Thoracic aorta (tissue), 2 donors: ENCODE results near the gene GATAD2A. TPM values are rescaled to one million over a fixed set of nuclear protein-coding genes. Genes with fewer than 3 reads are reported as not detected.

ENCODE experiments used
- ATAC-seq: fragments of 150-250 bp; one replicate; pipeline ENCODE4 v1.8.0; 2017; ENCODE audit warnings: low read depth; ENCODE audit not compliant: insufficient number of reproducible peaks, low FRiP score
- DNase-seq: peaks from one replicate; pipeline ENCODE4 v3.0.0-alpha.2; 2020; ENCODE audit warnings: low spot score
- H3K27ac ChIP-seq, 2 donors: fragments of 200-600 bp; sonication (generic); 1 replicate in 1 of 2; 2 replicates in 1 of 2; pipeline ENCODE4 v1.5.1; 2016; ENCODE audit warnings: mild to moderate bottlenecking in 2 of 2, moderate library complexity in 2 of 2
- H3K27me3 ChIP-seq: fragments of 200-600 bp; sonication (generic); replicated peaks from 2 replicates; pipeline ENCODE4 v1.6.0; 2016; ENCODE audit warnings: mild to moderate bottlenecking; ENCODE audit not compliant: insufficient read depth
- H3K36me3 ChIP-seq: fragments of 200-600 bp; sonication (generic); one replicate; pipeline ENCODE4 v1.5.1; 2016
- H3K4me1 ChIP-seq, 2 donors: fragments of 200-600 bp; sonication (generic); 1 replicate in 1 of 2; 2 replicates in 1 of 2; pipeline versions ENCODE4 v1.5.1 to v1.6.0; 2016; ENCODE audit warnings: low read depth in 2 of 2, mild to moderate bottlenecking in 1 of 2; ENCODE audit not compliant: control insufficient read depth in 1 of 2
- H3K4me3 ChIP-seq: fragments of 200-600 bp; sonication (generic); 2 replicates; pipeline ENCODE4 v1.5.1; 2016; ENCODE audit warnings: mild to moderate bottlenecking
- H3K9me3 ChIP-seq: fragments of 200-600 bp; sonication (generic); 2 replicates; pipeline ENCODE4 v1.5.1; 2016
- CTCF ChIP-seq: fragments of 200-600 bp; sonication (generic); IDR thresholded peaks from one replicate; pipeline ENCODE4 v1.5.1; 2019; ENCODE audit warnings: antibody characterized with exemption
- total RNA-seq, 2 donors: library from RNA; depleted of rRNA; stranded (reverse); fragments of >200 nt; gene quantifications; one replicate each; pipeline versions ENCODE4 v1.1.0 to v1.2.3, GENCODE V29; 2016

GATAD2A gene
- total RNA-seq, 2 donors from 2014 or later: 55.9 to 79.1 TPM

- Histone ChIP-seq H3K27me3 (no peaks in the 10 kb centered on the region), H3K9me3 (no peaks in the 10 kb centered on the region), H3K4me1 (peaks cover 2 to 23% of the 10 kb centered on the region in 2 donors), H3K4me3 (no peak overlapping the region), H3K36me3 (peaks cover 7% of the 10 kb centered on the region), H3K27ac (no peak overlapping the region)
- DNase-seq: no peak
- ATAC-seq: no peak
- no peak for TF ChIP-seq CTCF
Measured at GRCh38 chr19:19510432-19510831, 105.0 kb downstream of the GATAD2A start.

GRCh38 chr19:19513682-19514081 lies 108.2 kb downstream of the GATAD2A start:
- ATAC-seq: no peak
- Histone ChIP-seq H3K9me3 (no peaks in the 10 kb centered on the region), H3K27ac (peak overlapping the region in 1 of 2 donors; percentile 32), H3K36me3 (no peaks in the 10 kb centered on the region), H3K27me3 (no peaks in the 10 kb centered on the region), H3K4me3 (peak overlapping the region; percentile 60), H3K4me1 (peaks cover 13 to 34% of the 10 kb centered on the region in 2 donors)
- TF ChIP-seq CTCF: no peak
- no peak for DNase-seq

GRCh38 chr19:19514215-19514657 lies 108.8 kb downstream of the GATAD2A start:
- ATAC-seq: no peak
- DNase-seq: no peak
- Histone ChIP-seq H3K9me3 (no peaks in the 10 kb centered on the region), H3K27ac (peak overlapping the region in 1 of 2 donors; percentile 32), H3K36me3 (no peaks in the 10 kb centered on the region), H3K27me3 (no peaks in the 10 kb centered on the region), H3K4me3 (peak overlapping the region; percentile 60), H3K4me1 (peaks cover 13 to 38% of the 10 kb centered on the region in 2 donors)
- no peak for TF ChIP-seq CTCF

- Histone ChIP-seq H3K4me1 (peaks cover 13 to 43% of the 10 kb centered on the region in 2 donors), H3K36me3 (no peaks in the 10 kb centered on the region), H3K27me3 (no peaks in the 10 kb centered on the region), H3K27ac (peak within 1 kb of the TSS; percentile 75 to 81), H3K9me3 (no peaks in the 10 kb centered on the region), H3K4me3 (peak within 1 kb of the TSS; percentile 85)
- DNase-seq (no peak), ATAC-seq (no peak)
- no peak for TF ChIP-seq CTCF
Measured at GRCh38 chr19:19514881-19515641, 109.6 kb downstream of the GATAD2A start, which contains the start of gene TSSK6. TSSK6 (minus strand) TSS chr19:19515548; CDS start chr19:19515427, 121 bp downstream.

- peak within 1 kb of the TSS; percentile 75 to 81 for H3K27ac ChIP-seq
- H3K9me3 ChIP-seq: no peaks in the 10 kb centered on the region
- H3K27me3 ChIP-seq: no peaks in the 10 kb centered on the region
- peaks cover 13 to 43% of the 10 kb centered on the region in 2 donors for H3K4me1 ChIP-seq
- ATAC-seq (peak; percentile 80), DNase-seq (peak; percentile 65)
- no peaks in the 10 kb centered on the region for H3K36me3 ChIP-seq
- H3K4me3 ChIP-seq: peak within 1 kb of the TSS; percentile 85
- no peak for TF ChIP-seq CTCF
Measured at GRCh38 chr19:19515642-19516519, 110.4 kb downstream of the GATAD2A start, which contains the start of gene NDUFA13. NDUFA13 (plus strand) TSS chr19:19516225; CDS start chr19:19516239, 14 bp downstream.
